GM15510 (cell line): ENCODE data around the gene FAM171A1.

Experiments
- POLR2A ChIP-seq: IDR thresholded peaks from 3 replicates; pipeline ENCODE4 v1.6.1; 2011; ENCODE audit warnings: borderline replicate concordance; ENCODE audit not compliant: insufficient read length; ENCODE audit errors: extremely low read depth

FAM171A1 gene

DNA sequence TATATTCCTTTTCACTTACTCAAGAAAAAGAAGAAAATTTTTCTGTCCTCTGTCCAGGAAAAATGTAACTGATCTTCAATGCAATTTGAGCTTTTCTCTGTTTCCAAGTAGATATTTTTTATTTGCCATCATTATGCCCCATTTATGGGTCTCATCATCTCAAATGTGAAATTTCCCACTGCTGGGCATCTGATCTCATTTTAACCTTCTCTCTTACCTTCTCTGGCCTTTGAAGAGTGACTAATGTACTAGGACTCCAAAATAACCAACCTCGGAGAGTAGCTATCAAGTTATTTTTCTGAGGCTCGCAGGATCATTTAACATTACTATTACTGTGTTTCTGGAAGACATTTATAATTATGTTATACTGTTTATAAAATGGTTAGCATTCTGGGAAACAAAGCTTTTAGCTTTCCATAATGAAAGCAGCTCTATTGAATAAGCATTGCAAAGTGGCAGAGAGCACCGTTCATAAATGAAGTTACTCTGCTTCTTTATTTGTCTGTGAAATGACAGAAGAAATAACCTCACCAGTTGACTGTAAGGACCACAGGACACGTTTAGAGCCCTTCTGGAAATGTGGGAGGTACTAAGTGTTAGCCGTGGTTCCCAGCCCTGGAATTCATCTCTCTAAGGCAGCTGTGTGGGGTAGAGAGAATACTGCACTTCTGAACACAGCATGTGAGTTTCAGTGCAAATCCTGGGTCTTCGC lies 169.3 kb downstream of the FAM171A1 start:
- no peak for TF ChIP-seq POLR2A

DNA sequence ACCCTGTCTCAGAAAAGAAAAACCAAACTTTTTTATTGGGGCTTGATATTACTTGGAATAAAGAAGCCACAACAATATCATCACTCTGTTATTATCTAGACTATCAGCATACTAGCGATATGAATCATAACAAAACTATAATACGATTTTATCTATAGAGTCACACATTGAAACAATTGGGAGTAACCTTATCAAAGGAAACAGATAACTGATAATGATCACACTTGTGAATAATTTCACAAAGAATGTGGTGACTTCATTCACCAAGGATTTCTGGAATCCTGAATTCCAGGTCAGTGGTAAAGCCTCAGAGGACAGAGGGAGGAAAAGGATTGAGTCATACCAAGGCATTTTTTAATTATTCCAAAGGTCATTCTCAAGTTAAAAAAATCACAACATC lies 170.5 kb downstream of the FAM171A1 start:
- TF ChIP-seq POLR2A, result no peak

DNA sequence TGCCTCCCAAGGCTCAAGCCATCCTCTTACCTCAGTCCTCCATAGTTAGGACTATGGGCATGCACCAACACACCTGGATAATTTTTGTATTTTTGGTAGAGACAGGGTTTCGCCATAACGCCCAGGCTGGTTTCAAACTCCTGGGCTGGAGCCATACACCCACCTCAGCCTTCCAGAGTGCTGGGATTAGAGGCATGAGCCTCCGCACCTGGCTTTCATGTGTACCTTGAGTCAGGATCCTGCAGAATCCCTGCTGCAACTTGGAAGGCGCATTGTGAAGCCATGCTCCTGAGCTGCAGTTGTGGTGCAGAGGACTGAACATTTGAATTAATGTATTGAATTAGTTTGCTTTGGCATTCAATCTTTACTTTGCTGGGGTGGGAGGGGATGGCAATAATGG lies 173.2 kb downstream of the FAM171A1 start:
- TF ChIP-seq POLR2A, result no peak

DNA sequence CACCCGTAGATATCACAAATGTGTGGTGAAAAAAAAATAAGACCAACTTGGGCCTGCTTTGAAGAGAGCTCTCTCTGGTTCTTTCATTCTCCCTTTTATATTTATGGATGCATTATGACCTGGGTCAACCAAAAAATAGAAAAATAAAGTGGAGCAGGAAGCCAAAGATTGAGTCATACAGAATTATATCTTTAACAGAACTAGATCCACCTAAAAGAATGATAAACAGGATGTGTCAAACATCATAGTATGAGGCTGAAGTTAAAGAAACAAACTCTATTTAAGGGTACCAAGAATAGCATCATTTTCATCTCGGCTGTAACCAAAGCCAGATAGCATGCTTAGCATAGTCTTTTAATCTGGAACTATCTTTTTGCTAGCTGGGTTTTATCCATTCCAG lies 173.8 kb downstream of the FAM171A1 start:
- no peak for TF ChIP-seq POLR2A

DNA sequence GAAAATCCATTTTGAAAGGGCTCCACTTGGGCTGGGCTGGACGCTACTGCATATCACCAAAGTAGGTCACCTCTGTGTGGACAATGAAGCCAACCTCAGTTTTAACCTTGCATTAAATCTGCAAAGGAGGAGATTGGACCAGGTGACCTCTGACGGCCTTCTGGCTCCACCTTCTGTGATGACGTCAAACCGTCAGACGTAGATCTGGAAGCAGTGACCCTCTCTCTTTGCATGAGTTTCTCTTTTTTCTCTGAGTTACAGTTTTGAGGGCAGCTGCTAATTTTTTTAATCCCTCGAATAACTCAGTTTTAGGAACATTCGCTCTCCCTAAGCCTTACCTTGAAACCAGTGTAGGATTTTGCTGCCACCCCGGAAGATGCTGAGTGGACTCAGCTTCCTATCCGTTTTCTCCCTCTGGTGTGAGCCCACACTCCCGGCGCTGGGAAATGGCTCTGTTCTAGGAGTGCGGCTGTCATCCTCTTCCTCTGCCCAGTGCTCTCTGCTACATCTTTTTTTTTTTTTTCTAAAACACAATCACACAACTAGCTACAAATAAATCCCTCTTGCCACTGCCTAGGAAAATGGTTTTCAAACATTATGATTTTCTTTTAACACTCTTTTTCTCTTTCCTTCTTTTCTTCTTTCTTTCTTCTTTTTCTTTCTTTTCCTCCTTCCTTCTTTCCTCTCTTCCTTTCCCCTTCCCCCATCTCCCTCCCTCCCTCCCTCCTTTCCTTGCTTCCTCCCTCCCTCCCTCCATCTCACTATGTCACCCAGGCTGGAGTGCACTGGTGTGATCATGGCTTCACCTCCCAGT lies 174.9 kb downstream of the FAM171A1 start:
- TF ChIP-seq POLR2A, result no peak

DNA sequence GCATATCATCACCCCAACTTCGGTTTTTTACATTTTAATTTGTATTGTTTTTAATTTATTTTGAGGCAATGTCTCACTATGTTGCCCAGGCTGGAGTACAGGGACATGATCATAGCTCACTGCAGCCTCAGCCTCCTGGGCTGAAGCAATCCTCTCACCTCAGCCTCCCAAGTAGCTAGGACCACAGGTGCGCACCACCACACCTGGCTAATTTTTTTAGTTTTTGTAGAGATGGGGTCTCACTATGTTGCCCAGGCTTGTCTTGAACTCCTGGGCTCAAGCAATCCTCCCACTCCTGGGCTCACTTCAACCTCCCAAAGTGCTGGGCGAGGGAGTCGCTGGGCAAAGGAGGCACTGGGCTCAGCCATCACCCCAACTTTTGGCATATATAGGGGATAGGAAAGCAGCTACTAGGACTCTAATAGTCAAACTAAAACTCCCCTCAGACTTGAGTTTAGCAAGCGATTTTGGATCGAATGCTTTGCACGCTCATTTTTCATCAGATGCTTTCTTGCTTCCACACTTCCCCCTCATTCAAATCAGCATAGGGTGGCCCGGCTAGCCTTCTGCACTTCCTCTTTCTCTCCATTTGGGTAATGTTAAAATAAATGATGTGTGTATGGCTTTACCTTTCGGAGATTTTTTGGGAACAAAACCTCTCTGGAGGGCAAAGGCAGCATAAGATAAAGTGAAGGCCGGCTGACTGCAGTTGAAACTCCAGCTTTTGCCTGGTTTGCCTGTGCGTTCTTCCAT lies 181.8 kb downstream of the FAM171A1 start:
- TF ChIP-seq POLR2A, result no peak

DNA sequence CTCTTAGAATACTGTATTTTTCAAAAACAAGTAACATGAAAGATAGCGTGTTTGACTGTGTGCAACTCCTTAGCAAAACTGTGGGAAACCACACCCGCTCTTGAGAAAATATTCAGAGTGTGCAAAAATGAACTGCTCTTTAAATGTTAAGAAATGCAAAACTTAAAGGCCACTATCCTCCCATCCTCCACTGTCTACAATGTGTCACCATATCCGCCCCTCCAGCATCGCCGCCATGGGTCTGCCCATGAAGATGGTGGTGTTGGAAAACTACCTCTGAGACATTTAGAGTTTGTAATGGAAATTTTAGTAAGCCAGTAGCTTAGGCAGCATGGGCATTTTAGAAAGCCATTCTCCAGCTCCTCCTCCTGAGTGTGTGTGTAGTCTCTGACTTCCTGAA lies 182.5 kb downstream of the FAM171A1 start:
- no peak for TF ChIP-seq POLR2A

DNA sequence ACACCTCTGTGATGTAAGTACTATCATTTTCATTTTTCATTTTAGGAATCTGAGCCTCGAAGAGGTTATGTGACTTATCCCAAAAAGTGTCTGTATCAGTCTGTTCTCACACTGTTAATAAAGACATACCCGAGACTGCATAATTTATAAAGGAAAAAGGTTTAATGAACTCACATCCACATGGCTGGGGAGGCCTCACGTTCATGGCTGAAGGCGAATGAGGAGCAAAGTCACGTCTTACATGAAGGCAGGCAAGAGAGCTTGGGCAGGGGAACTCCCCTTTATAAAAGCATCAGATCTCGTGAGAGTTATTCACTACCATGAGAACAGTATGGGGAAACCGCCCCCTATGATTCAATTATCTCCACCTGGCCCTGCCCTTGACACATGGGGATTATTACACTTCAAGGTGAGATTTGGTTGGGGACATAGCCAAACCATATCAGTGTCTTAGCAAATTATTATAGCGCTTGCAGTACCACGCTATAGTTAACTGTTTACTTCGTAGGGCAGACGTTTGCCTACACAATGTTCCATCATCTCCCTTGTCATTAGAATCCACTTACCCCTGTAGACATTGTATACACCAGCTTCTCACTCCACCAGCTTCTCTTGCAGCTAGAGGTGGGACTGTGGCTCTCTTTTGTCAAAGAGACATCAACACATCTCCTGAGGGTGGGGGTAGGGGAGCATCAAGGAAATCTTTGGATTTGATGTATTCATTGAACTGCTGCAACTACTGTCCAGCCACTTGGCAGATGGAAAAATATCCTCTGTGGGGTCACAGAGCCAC lies 187.2 kb downstream of the FAM171A1 start:
- no peak for TF ChIP-seq POLR2A

DNA sequence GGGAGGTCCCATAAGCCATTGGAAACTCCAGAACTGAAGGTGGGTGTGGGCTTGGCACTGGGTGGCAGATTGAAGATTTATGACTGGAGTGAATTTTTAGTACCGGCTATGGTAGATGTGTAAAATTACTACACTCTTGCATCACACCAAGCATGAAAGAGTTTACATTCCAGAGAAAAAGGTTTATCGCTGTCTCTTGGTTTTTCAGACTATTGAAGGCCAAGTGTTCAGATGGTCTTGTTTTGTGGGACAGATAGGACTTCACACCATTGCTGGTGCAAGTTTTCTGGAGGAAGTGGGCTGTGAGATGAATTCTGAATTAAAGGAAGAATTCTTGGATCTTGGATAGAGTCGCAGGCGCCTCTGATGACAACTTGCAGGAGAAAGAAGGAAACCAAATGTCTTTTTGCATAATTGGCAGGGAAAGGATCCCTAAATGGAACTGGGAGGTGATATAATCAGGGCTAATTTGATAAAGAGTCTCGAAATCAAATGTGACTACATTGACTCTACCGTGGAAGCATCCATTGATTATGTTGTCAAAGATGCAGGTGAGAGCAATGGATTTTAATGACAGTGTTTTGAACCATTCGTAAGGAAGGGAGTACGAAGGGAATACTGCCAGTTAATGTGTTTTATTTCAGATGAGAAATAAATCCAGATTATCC lies 188.4 kb downstream of the FAM171A1 start:
- no peak for TF ChIP-seq POLR2A

DNA sequence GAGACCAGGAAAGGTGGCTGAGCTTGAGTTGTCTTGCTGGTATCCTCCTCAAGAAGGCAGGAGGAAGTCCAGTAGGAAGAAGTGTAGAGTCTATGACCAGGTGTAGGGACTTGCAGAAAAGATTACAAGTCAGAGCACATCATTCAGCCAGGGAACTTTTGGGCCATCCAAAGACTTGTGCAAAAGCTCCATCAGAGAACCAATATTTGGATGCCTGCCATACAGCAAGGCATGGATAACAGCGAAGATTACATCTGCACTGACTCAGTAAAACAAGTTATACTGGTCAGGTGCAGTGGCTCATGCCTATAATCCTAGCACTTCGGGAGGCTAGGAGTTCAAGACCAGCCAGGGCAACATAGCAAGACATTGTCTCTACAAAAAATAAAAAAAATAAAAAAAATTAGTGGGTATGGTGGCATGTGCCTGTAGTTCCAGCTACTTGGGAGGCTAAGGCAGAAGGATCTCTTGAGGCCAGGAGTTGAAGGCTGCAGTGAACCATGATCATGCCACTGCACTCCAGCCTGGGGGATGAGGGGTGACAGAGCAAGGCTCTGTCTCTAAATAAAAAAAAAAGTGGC lies 189.4 kb downstream of the FAM171A1 start:
- no peak for TF ChIP-seq POLR2A

DNA sequence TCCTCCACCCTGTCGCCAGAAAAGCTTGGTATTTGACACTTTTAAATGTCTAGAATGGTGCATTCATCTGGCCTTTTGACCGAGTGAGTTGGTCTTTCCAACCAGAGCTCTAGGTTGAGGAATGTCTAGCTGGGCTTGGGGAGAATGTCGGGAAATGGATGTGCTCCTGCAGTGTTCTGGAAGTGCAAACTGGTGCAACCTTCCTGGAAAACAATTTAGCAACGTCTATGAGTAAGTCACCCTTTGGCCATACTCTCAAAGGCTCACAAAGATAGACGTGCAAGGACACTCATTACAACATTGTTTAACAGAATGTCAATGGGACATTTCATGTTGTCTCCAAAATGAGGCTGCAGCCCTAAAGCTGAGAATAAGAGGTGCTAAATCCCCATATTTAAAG lies 190.4 kb downstream of the FAM171A1 start:
- TF ChIP-seq POLR2A, result no peak

DNA sequence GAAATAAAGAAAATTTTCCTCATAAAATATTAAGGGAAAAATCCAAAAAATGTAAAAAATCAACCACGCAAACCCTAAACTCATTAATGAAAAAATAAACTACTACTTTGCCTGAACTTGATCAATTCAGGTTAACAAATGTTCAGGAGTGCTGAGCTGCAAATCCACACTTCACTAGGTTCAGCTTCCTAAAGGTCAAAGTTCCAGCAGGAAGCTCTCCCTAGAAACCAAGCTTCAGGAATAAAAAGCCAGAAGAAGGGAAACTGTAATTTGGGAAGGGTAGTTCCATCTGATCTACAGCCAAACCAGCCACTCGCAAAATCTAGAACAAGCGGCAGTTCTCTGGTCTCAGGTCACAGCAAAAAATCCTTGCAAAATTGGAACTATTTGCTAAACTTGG lies 194.8 kb downstream of the FAM171A1 start:
- no peak for TF ChIP-seq POLR2A

DNA sequence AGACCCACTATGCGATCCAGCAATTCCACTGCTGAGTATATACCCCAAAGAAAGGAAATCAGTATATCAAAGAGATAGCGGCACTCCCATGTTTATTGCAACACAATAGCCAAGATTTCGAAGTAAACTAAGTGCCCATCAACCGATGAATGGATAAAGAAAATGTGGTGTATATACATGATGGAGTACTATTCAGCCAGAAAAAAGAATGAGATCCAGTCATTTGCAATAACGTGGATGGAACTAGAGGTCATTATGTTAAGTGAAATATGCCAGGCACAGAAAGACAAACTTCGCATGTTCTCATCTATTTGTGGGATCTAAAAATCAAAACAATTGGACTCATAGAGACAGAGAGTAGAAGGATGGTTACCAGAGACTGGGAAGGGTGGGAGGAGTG lies 195.5 kb downstream of the FAM171A1 start:
- no peak for TF ChIP-seq POLR2A
